HL-60 (cell line): ENCODE data around the gene CHAF1A.

ENCODE experiments used
- GABPA ChIP-seq: IDR thresholded peaks from 2 replicates; pipeline ENCODE4 v1.6.1; 2012; ENCODE audit warnings: low read depth
- REST ChIP-seq: IDR thresholded peaks from 2 replicates; pipeline ENCODE4 v1.6.1; 2012; ENCODE audit warnings: low read depth; ENCODE audit not compliant: insufficient replicate concordance
- TF ChIP-seq, protein P1 (sequence below): IDR thresholded peaks from one replicate; pipeline ENCODE4 v1.5.1; 2011; ENCODE audit warnings: low read length, control low read depth, inconsistent platforms; ENCODE audit not compliant: insufficient read depth

- TF ChIP-seq, protein P1, sequence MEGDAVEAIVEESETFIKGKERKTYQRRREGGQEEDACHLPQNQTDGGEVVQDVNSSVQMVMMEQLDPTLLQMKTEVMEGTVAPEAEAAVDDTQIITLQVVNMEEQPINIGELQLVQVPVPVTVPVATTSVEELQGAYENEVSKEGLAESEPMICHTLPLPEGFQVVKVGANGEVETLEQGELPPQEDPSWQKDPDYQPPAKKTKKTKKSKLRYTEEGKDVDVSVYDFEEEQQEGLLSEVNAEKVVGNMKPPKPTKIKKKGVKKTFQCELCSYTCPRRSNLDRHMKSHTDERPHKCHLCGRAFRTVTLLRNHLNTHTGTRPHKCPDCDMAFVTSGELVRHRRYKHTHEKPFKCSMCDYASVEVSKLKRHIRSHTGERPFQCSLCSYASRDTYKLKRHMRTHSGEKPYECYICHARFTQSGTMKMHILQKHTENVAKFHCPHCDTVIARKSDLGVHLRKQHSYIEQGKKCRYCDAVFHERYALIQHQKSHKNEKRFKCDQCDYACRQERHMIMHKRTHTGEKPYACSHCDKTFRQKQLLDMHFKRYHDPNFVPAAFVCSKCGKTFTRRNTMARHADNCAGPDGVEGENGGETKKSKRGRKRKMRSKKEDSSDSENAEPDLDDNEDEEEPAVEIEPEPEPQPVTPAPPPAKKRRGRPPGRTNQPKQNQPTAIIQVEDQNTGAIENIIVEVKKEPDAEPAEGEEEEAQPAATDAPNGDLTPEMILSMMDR = no peak
- TF ChIP-seq REST (no peak), GABPA (no peak)
Measured at GRCh38 chr19:4361152-4362046, 41.0 kb upstream of the CHAF1A start.
